Trophoblast cell (in vitro differentiated cells and primary cell): ENCODE data around the gene XPO6.

ENCODE experiments used
- DNase-seq, 2 donors: peaks; one replicate each; pipeline ENCODE4 v3.0.0-alpha.2; 2016
- H2AFZ ChIP-seq: 2 replicates; pipeline ENCODE4 v1.6.1; 2013; ENCODE audit warnings: low read length, moderate library complexity, mild to moderate bottlenecking; ENCODE audit not compliant: insufficient read depth, poor library complexity
- H2AK5ac ChIP-seq: 2 replicates; pipeline ENCODE4 v1.6.1; 2013; ENCODE audit warnings: mild to moderate bottlenecking, low read length
- H2BK120ac ChIP-seq: 2 replicates; pipeline ENCODE4 v1.6.1; 2013; ENCODE audit warnings: low read length, mild to moderate bottlenecking, moderate library complexity; ENCODE audit not compliant: insufficient read depth, poor library complexity
- H2BK12ac ChIP-seq: 2 replicates; pipeline ENCODE4 v1.6.1; 2013; ENCODE audit warnings: mild to moderate bottlenecking, low read length, moderate library complexity
- H2BK5ac ChIP-seq: 2 replicates; pipeline ENCODE4 v1.6.1; 2013; ENCODE audit warnings: low read length, low read depth, moderate library complexity, mild to moderate bottlenecking; ENCODE audit not compliant: poor library complexity
- H3K14ac ChIP-seq: 2 replicates; pipeline ENCODE4 v1.6.1; 2013; ENCODE audit warnings: mild to moderate bottlenecking, low read length
- H3K18ac ChIP-seq: 2 replicates; pipeline ENCODE4 v1.6.1; 2013; ENCODE audit warnings: mild to moderate bottlenecking, low read length
- H3K23ac ChIP-seq: 2 replicates; pipeline ENCODE4 v1.6.1; 2013; ENCODE audit warnings: low read length
- H3K27ac ChIP-seq: 2 replicates; pipeline ENCODE4 v1.5.1; 2013; ENCODE audit warnings: low read depth, mild to moderate bottlenecking, inconsistent platforms, low read length, moderate library complexity
- H3K27me3 ChIP-seq: 2 replicates; pipeline ENCODE4 v1.6.1; 2013; ENCODE audit warnings: inconsistent platforms, mild to moderate bottlenecking, low read length, moderate library complexity; ENCODE audit not compliant: insufficient read depth
- H3K36me3 ChIP-seq, 2 experiments: 1 replicate in 1 of 2; 2 replicates in 1 of 2; pipeline ENCODE4 v1.6.1; 2013; ENCODE audit warnings: low read length in 2 of 2, mild to moderate bottlenecking in 2 of 2, moderate library complexity in 1 of 2; ENCODE audit not compliant: insufficient read depth in 2 of 2, control insufficient read depth in 1 of 2
- H3K4ac ChIP-seq: 2 replicates; pipeline ENCODE4 v1.6.1; 2013; ENCODE audit warnings: low read depth, mild to moderate bottlenecking, low read length, moderate library complexity
- H3K4me1 ChIP-seq, 2 experiments: 1 replicate in 1 of 2; 2 replicates in 1 of 2; pipeline ENCODE4 v1.6.1; 2013; ENCODE audit warnings: low read length in 2 of 2, mild to moderate bottlenecking in 2 of 2, moderate library complexity in 1 of 2; ENCODE audit not compliant: insufficient read depth in 2 of 2, control insufficient read depth in 1 of 2
- H3K4me2 ChIP-seq: 2 replicates; pipeline ENCODE4 v1.6.1; 2013; ENCODE audit warnings: inconsistent platforms, mild to moderate bottlenecking, low read length, moderate library complexity
- H3K4me3 ChIP-seq: 2 replicates; pipeline ENCODE4 v1.5.1; 2013; ENCODE audit warnings: mild to moderate bottlenecking, low read depth, low read length, inconsistent platforms
- H3K79me1 ChIP-seq: one replicate; pipeline ENCODE4 v1.6.1; 2013; ENCODE audit warnings: low read length
- H3K79me2 ChIP-seq: 2 replicates; pipeline ENCODE4 v1.6.1; 2013; ENCODE audit warnings: low read length, mild to moderate bottlenecking; ENCODE audit not compliant: control insufficient read depth, insufficient read depth, poor library complexity
- H3K9ac ChIP-seq: 2 replicates; pipeline ENCODE4 v1.6.1; 2013; ENCODE audit warnings: mild to moderate bottlenecking, low read length
- H3K9me3 ChIP-seq: 2 replicates; pipeline ENCODE4 v1.6.1; 2013; ENCODE audit warnings: low read depth, mild to moderate bottlenecking, control low read depth, inconsistent platforms, low read length; ENCODE audit not compliant: insufficient read depth
- H4K12ac ChIP-seq: 2 replicates; pipeline ENCODE4 v1.6.1; 2013; ENCODE audit warnings: low read depth, mild to moderate bottlenecking, low read length, moderate library complexity
- H4K8ac ChIP-seq: 2 replicates; pipeline ENCODE4 v1.6.1; 2013; ENCODE audit warnings: low read depth, mild to moderate bottlenecking, low read length, moderate library complexity
- H4K91ac ChIP-seq: one replicate; pipeline ENCODE4 v1.6.1; 2013; ENCODE audit warnings: low read depth, mild to moderate bottlenecking, low read length, moderate library complexity
- WGBS: extraction: QIAGEN DNeasy Blood & Tissue Kit; methylation state at CpG from one replicate; pipeline ENCODE4 v1.1.7; 2013; ENCODE audit warnings: missing lambda C conversion rate; ENCODE audit not compliant: insufficient read length, insufficient coverage; ENCODE audit errors: extremely low coverage; 5-methylcytosine and 5-hydroxymethylcytosine counted together

Gene XPO6

DNA sequence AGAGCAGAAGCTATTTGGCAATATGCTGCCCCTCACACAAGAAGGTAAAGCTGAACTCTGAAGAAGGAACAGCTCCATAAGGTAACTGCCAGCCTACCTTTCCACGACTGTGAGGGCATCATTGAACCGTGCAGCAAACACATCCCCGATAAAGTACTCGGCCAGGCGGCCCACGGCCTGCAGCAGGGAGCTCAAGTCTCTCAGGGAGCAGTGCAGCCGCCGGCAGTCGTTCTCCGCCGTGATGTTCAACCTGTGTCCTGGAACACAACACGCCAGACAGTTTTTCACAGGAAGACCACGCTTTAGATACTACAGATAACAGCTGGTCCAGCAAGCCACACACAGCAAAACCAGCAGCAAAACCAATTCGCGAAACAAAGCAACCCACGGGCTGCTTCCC, 86.2 kb downstream of the XPO6 start:
- H3K79me1 ChIP-seq: no peaks in the 10 kb centered on the region
- no peaks in the 10 kb centered on the region for H3K27me3 ChIP-seq
- H3K9me3 ChIP-seq: no peaks in the 10 kb centered on the region
- H3K4me1 ChIP-seq: no peaks in the 10 kb centered on the region
- H3K18ac ChIP-seq: no peak overlapping the region
- H3K9ac ChIP-seq: no peak overlapping the region
- no peak overlapping the region for H2AFZ ChIP-seq
- no peak overlapping the region for H3K14ac ChIP-seq
- no peak overlapping the region for H4K91ac ChIP-seq
- no peak overlapping the region for H3K27ac ChIP-seq
- no peaks in the 10 kb centered on the region for H3K79me2 ChIP-seq
- no peak overlapping the region for H4K8ac ChIP-seq
- no peak overlapping the region for H3K4me3 ChIP-seq
- no peak overlapping the region for H3K23ac ChIP-seq
- H2BK5ac ChIP-seq: no peak overlapping the region
- no peak overlapping the region for H2AK5ac ChIP-seq
- no peak overlapping the region for H2BK120ac ChIP-seq
- WGBS: no CpG with 5 or more reads among the region's 16 CpGs
- no peak overlapping the region for H4K12ac ChIP-seq
- H3K4ac ChIP-seq: no peak overlapping the region
- H3K4me2 ChIP-seq: no peak overlapping the region
- no peak overlapping the region for H2BK12ac ChIP-seq
- DNase-seq: no peak
- peaks cover 30 to 54% of the 10 kb centered on the region in 2 experiments for H3K36me3 ChIP-seq

DNA sequence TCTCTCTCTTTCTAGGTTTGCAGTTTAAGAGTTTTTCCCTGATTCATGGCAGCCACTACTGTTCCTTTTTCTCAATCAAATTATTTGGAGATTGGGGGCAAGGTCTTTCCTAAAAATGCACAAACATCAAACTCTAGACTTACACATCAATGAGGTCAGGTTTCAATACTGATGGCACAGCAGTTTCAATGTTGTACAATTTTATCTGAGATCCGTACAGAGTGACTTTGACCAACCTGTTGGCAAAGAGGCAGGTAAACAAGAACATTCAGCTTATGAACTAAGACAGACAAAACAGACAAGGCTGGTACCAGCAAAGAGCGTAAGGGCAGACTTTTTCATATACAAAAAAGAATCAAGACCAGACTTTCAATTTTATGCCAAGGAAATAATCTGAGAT, 90.2 kb downstream of the XPO6 start:
- no peak overlapping the region for H3K23ac ChIP-seq
- H3K4me3 ChIP-seq: no peak overlapping the region
- no peak for DNase-seq
- H2AFZ ChIP-seq: no peak overlapping the region
- no peak overlapping the region for H4K12ac ChIP-seq
- no peak overlapping the region for H2BK120ac ChIP-seq
- H2AK5ac ChIP-seq: no peak overlapping the region
- WGBS: no CpG with 5 or more reads among the region's 2 CpGs
- no peak overlapping the region for H3K14ac ChIP-seq
- no peak overlapping the region for H3K18ac ChIP-seq
- H3K27ac ChIP-seq: no peak overlapping the region
- H4K91ac ChIP-seq: no peak overlapping the region
- H3K4me1 ChIP-seq: no peaks in the 10 kb centered on the region
- no peaks in the 10 kb centered on the region for H3K79me2 ChIP-seq
- H4K8ac ChIP-seq: no peak overlapping the region
- no peak overlapping the region for H2BK5ac ChIP-seq
- H3K36me3 ChIP-seq: peaks cover 18 to 41% of the 10 kb centered on the region in 2 experiments
- no peak overlapping the region for H3K9ac ChIP-seq
- no peaks in the 10 kb centered on the region for H3K9me3 ChIP-seq
- H3K4ac ChIP-seq: no peak overlapping the region
- H3K79me1 ChIP-seq: no peaks in the 10 kb centered on the region
- no peak overlapping the region for H2BK12ac ChIP-seq
- H3K4me2 ChIP-seq: no peak overlapping the region
- no peaks in the 10 kb centered on the region for H3K27me3 ChIP-seq

DNA sequence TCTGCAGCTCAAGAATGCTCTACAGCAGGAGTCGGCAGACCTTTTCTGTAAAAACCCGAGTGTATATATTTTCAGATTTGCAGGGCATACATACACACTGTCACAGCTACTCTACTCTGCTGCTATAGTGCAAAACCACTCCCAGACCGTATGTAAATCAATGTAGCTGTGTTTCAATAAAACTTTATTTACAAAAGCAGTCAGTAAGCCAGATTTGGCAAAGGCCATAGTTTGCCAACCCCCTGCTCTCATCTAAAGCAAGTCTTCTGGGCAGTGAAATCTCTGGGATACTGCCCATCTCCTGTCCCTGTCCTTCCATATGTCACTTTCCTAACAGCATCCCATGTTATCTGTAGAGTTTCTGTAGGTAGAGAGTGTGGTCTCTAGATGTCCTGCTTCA, 91.0 kb downstream of the XPO6 start:
- Histone ChIP-seq H3K18ac (no peak overlapping the region), H2BK5ac (no peak overlapping the region), H2AFZ (no peak overlapping the region), H3K9me3 (no peaks in the 10 kb centered on the region), H3K23ac (no peak overlapping the region), H3K9ac (no peak overlapping the region), H2AK5ac (no peak overlapping the region), H4K91ac (no peak overlapping the region), H3K4me2 (no peak overlapping the region), H3K4me1 (no peaks in the 10 kb centered on the region), H4K12ac (no peak overlapping the region), H4K8ac (no peak overlapping the region), H3K4ac (no peak overlapping the region), H3K36me3 (peaks cover 13 to 38% of the 10 kb centered on the region in 2 experiments), H3K79me2 (no peaks in the 10 kb centered on the region), H3K79me1 (no peaks in the 10 kb centered on the region), H2BK120ac (no peak overlapping the region), H3K27me3 (no peaks in the 10 kb centered on the region), H3K4me3 (no peak overlapping the region), H2BK12ac (no peak overlapping the region), H3K27ac (no peak overlapping the region), H3K14ac (no peak overlapping the region)
- DNase-seq: no peak
- no CpG with 5 or more reads among the region's 3 CpGs for WGBS

DNA sequence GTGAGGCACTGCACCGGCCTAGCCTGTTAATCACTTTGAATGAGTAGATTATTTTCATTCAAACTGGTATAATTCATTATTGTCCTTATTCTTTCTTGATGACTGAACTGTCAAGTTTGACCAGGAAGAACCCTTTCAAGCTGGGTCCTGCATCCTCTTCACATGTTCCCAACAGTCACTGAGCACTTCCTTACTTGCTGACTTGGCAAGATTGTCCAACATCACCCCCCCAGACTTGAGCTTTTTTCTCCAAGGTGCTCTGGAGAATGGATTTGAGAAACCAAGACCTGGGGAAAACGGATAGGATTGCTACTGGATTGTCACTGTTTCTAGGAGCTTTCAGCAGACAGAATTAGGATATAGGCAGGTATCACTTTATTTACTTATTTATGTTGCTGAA, 93.1 kb downstream of the XPO6 start:
- no peak overlapping the region for H3K27ac ChIP-seq

More for the DNA sequence above, 93.1 kb downstream of the XPO6 start:
- H3K79me2 ChIP-seq: no peaks in the 10 kb centered on the region
- H3K18ac ChIP-seq: no peak overlapping the region
- no peak overlapping the region for H3K4me3 ChIP-seq
- H2AFZ ChIP-seq: no peak overlapping the region
- H3K27me3 ChIP-seq: no peaks in the 10 kb centered on the region
- H3K9me3 ChIP-seq: no peaks in the 10 kb centered on the region
- no peak overlapping the region for H4K91ac ChIP-seq
- H3K14ac ChIP-seq: no peak overlapping the region
- no peak overlapping the region for H3K9ac ChIP-seq
- H2BK12ac ChIP-seq: no peak overlapping the region
- no peaks in the 10 kb centered on the region for H3K79me1 ChIP-seq
- no peak overlapping the region for H2BK120ac ChIP-seq
- DNase-seq: no peak
- no peak overlapping the region for H2AK5ac ChIP-seq
- H3K4ac ChIP-seq: no peak overlapping the region
- H3K23ac ChIP-seq: no peak overlapping the region
- no peak overlapping the region for H3K4me2 ChIP-seq
- H2BK5ac ChIP-seq: no peak overlapping the region
- H4K8ac ChIP-seq: no peak overlapping the region
- no peaks in the 10 kb centered on the region for H3K4me1 ChIP-seq
- H4K12ac ChIP-seq: no peak overlapping the region
- H3K36me3 ChIP-seq: peaks cover 7 to 31% of the 10 kb centered on the region in 2 experiments
- WGBS: no CpG with 5 or more reads among the region's 2 CpGs
